ENCODE measurements around the gene MED14.

- no peak for TF ChIP-seq EZH2 (IDR thresholded peaks at IDR 0.05)
- no peak for TF ChIP-seq POLR2AphosphoS5 (IDR thresholded peaks at IDR 0.05; ENCODE audit: borderline replicate concordance, low read depth, low read length)
- no peak for TF ChIP-seq FOXP2 (optimal IDR thresholded peaks at IDR 0.05; ENCODE audit: control extremely low read depth, extremely low read length, insufficient read depth)
Measured at GRCh38 chrX:40733706-40734105, 1.6 kb downstream of the MED14 start.

All from SK-N-MC (cell line).